ENCODE data around the gene ARRDC5.
"Not testable (repeated sequence)": the region's sequence is repeated elsewhere in the genome, so short reads cannot be mapped to it uniquely, and the experiment has no call there.

Gene ARRDC5

GRCh38 chr19:4902796-4903195 lies at the start of gene ARRDC5:
TSS of gene ARRDC5 (minus strand) at chr19:4902896. CDS start at chr19:4902825, 71 bp downstream.
- no peak for DNase-seq

- no peak for DNase-seq
These were observed 49.0 kb upstream of the ARRDC5 start for GRCh38 chr19:4951656-4952055.

GRCh38 chr19:4950650-4951049 lies 48.0 kb upstream of the ARRDC5 start:
- not testable (repeated sequence) for DNase-seq

- DNase-seq: not testable (repeated sequence)
These were observed 39.0 kb upstream of the ARRDC5 start for GRCh38 chr19:4941638-4942169.

- DNase-seq: no peak
These were observed 36.8 kb upstream of the ARRDC5 start for GRCh38 chr19:4939466-4939865.

GRCh38 chr19:4938461-4938860 lies 35.8 kb upstream of the ARRDC5 start:
- not testable (repeated sequence) for DNase-seq

- DNase-seq: no peak
These were observed 34.4 kb upstream of the ARRDC5 start for GRCh38 chr19:4937060-4937459.

- DNase-seq: no peak
These were observed 32.7 kb upstream of the ARRDC5 start for GRCh38 chr19:4935444-4935843.

GRCh38 chr19:4933528-4933927 lies 30.8 kb upstream of the ARRDC5 start:
- no peak for DNase-seq

GRCh38 chr19:4932711-4933110 lies 30.0 kb upstream of the ARRDC5 start:
- DNase-seq: no peak

GRCh38 chr19:4930664-4931063 lies 28.0 kb upstream of the ARRDC5 start:
- DNase-seq: no peak

- no peak for DNase-seq
These were observed 26.5 kb upstream of the ARRDC5 start for GRCh38 chr19:4929186-4929585.

- no peak for DNase-seq
These were observed 20.6 kb upstream of the ARRDC5 start for GRCh38 chr19:4923276-4923747.

- DNase-seq: no peak
These were observed 20.0 kb upstream of the ARRDC5 start for GRCh38 chr19:4922530-4923275.

- DNase-seq: no peak
These were observed 13.8 kb upstream of the ARRDC5 start for GRCh38 chr19:4916292-4917082.

- no peak for DNase-seq
These were observed 12.2 kb upstream of the ARRDC5 start for GRCh38 chr19:4914736-4915501.

GRCh38 chr19:4913996-4914735 lies 11.5 kb upstream of the ARRDC5 start:
- no peak for DNase-seq

- no peak for DNase-seq
These were observed 9.3 kb upstream of the ARRDC5 start for GRCh38 chr19:4911786-4912672.

GRCh38 chr19:4911314-4911713 lies 8.6 kb upstream of the ARRDC5 start:
- no peak for DNase-seq

- no peak for DNase-seq
These were observed 8.0 kb upstream of the ARRDC5 start for GRCh38 chr19:4910594-4911281.

Data from NCI-H2029 treated with DMSO at 0.1 percent for 48 hours (cell line).